ENCODE results near the gene MRPS24. TPM values are rescaled to one million over a fixed set of nuclear protein-coding genes. Genes with fewer than 3 reads are reported as not detected.

The MRPS24 gene
- total and polyA plus RNA-seq, 2 donors (not counting 3 experiments of a cell fraction or from before 2014, with no cell fraction given), result 105 to 279 TPM

- Histone ChIP-seq H3K27me3 (ENCODE audit: control insufficient read depth in 2 of 2, insufficient read depth in 2 of 2, low read length in 2 of 2) (no peaks in the 10 kb centered on the region), H3K9me1 (replicated peaks; ENCODE audit: control insufficient read depth, extremely low read depth, insufficient read depth, low read length) (no peaks in the 10 kb centered on the region), H2AFZ (ENCODE audit: low read depth, low read length) (no peak overlapping the region), H3K36me3 (ENCODE audit: control insufficient read depth in 2 of 2, extremely low read depth in 1 of 2, insufficient read depth in 2 of 2, low read length in 2 of 2) (peaks cover 0 to 20% of the 10 kb centered on the region in 2 experiments), H3K4me2 (ENCODE audit: insufficient read depth, low read length) (peak overlapping the region; percentile 67), H3K4me1 (ENCODE audit: control insufficient read depth, extremely low read depth, insufficient read depth, low read length) (peaks cover 30% of the 10 kb centered on the region), H3K27ac (ENCODE audit: insufficient read depth, low read depth, low read length) (peak overlapping the region; percentile 58), H3K9me3 (replicated peaks; ENCODE audit: control insufficient read depth, insufficient read depth, low read length) (no peaks in the 10 kb centered on the region), H3K79me2 (ENCODE audit: control insufficient read depth, insufficient read depth, low read length) (peaks cover 6% of the 10 kb centered on the region), H3K4me3 (replicated peaks in 1 of 3; ENCODE audit: insufficient read depth in 1 of 3, low read depth in 1 of 3, low read length in 3 of 3) (no peak overlapping the region), H4K20me1 (replicated peaks; ENCODE audit: control insufficient read depth, extremely low read depth, insufficient read depth, low read length) (no peaks in the 10 kb centered on the region), H3K9ac (replicated peaks; ENCODE audit: extremely low read depth, insufficient read depth, low read length) (no peak overlapping the region)
- intact Hi-C loops (cut with micrococcal nuclease), result loop anchor here (2.0 kb wide), 1 partner anchor 77 kb away; no protein-coding TSS in a partner anchor
- CTCF ChIA-PET, result interaction anchor here (0.5 to 1.7 kb wide), 6 partner anchors 8 to 116 kb away, joined by 3 to 9 read pairs (median 4); partner anchors contain the start of gene MRPS24
- FAIRE-seq (no peak), DNase-seq (ENCODE audit: low read depth, low spot score) (no peak)
- no peak for TF ChIP-seq GATA2 (IDR thresholded peaks at IDR 0.05; ENCODE audit: insufficient read depth, insufficient read length, low read depth, low read length)
- no peak for TF ChIP-seq MYC (IDR thresholded peaks at IDR 0.05; ENCODE audit: low read depth, low read length)
- no peak for TF ChIP-seq JUN (IDR thresholded peaks at IDR 0.05; ENCODE audit: borderline replicate concordance, insufficient read depth, insufficient read length, low read depth)
- TF ChIP-seq CTCF (IDR thresholded peaks at IDR 0.05; ENCODE audit: extremely low read depth in 1 of 2, insufficient read depth in 1 of 2, low read depth in 1 of 2, low read length in 2 of 2), result no peak
- no peak for TF ChIP-seq POLR2A (IDR thresholded peaks at IDR 0.05; ENCODE audit: low read depth, low read length)
- no peak for TF ChIP-seq POLR2AphosphoS5 (IDR thresholded peaks at IDR 0.05; ENCODE audit: insufficient read depth, low read depth, low read length)
- TF ChIP-seq EZH2 (IDR thresholded peaks at IDR 0.05; ENCODE audit: borderline replicate concordance, low read depth, low read length, severe bottlenecking), result no peak
- TF ChIP-seq, protein P1, sequence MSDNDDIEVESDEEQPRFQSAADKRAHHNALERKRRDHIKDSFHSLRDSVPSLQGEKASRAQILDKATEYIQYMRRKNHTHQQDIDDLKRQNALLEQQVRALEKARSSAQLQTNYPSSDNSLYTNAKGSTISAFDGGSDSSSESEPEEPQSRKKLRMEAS (IDR thresholded peaks at IDR 0.05; ENCODE audit: insufficient read depth, insufficient read length), result no peak
- no peak for TF ChIP-seq FOS (IDR thresholded peaks at IDR 0.05; ENCODE audit: borderline replicate concordance, insufficient read depth, low read length)
- dilution Hi-C loops (cut with MboI; ENCODE audit: extremely low pct_ligation_motif_present, low sequenced_read_pairs), result no loop called here
- POLR2A ChIA-PET, result interaction anchor here (2.2 kb wide), 1 partner anchor 8 kb away, joined by 10 read pairs; the partner anchor contains the start of gene MRPS24
- BruUV-seq (replicated peaks), result TSS peak; percentile 8
Observed at GRCh38 chr7:43877968-43878864, 8.9 kb upstream of the MRPS24 start.
